GM18870 (cell line): Measurements from ENCODE around the gene FKBP10.
"Not testable (repeated sequence)": the region's sequence is repeated elsewhere in the genome, so short reads cannot be mapped to it uniquely, and the experiment has no call there.

Experiments used
- ATAC-seq: cut with Tn5 transposase; IDR thresholded peaks from one replicate; pipeline ENCODE4 v1.9.1; 2021; ENCODE audit warnings: moderate library complexity; ENCODE audit not compliant: unreplicated experiment

FKBP10 gene, protein sequence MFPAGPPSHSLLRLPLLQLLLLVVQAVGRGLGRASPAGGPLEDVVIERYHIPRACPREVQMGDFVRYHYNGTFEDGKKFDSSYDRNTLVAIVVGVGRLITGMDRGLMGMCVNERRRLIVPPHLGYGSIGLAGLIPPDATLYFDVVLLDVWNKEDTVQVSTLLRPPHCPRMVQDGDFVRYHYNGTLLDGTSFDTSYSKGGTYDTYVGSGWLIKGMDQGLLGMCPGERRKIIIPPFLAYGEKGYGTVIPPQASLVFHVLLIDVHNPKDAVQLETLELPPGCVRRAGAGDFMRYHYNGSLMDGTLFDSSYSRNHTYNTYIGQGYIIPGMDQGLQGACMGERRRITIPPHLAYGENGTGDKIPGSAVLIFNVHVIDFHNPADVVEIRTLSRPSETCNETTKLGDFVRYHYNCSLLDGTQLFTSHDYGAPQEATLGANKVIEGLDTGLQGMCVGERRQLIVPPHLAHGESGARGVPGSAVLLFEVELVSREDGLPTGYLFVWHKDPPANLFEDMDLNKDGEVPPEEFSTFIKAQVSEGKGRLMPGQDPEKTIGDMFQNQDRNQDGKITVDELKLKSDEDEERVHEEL

DNA sequence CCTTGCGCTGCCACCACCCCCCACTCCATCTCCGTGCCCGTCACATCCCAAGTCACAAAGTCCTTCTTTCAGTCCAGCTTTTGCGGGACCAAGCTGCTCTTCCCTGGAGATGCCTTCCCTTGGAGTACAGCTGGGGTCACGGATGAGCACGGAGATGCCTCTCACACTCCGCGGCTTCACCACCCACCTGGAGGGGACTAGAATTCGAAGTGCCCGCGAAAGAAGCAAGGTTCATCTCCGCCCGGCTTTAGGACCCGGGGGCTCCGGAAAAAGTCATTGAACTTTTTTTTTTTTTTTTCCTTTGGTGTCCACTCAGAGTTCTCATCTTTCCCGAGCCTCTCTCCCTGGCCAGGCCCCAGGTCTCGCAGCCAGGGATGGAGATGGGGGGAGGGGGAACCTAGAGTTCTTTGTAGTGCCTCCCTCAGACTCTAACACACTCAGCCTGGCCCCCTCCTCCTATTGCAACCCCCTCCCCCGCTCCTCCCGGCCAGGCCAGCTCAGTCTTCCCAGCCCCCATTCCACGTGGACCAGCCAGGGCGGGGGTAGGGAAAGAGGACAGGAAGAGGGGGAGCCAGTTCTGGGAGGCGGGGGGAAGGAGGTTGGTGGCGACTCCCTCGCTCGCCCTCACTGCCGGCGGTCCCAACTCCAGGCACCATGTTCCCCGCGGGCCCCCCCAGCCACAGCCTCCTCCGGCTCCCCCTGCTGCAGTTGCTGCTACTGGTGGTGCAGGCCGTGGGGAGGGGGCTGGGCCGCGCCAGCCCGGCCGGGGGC, at the start of gene FKBP10:
Gene FKBP10, plus strand, starts transcription at position 624 of the 771 bp plus-strand sequence. Its CDS starts 31 bp downstream, at position 655.
- no peak for ATAC-seq

GRCh38 chr17:41763327-41763726, 49.5 kb upstream of the FKBP10 start:
- ATAC-seq = no peak

- no peak for ATAC-seq
Observed at GRCh38 chr17:41766135-41766534, 46.7 kb upstream of the FKBP10 start.

DNA sequence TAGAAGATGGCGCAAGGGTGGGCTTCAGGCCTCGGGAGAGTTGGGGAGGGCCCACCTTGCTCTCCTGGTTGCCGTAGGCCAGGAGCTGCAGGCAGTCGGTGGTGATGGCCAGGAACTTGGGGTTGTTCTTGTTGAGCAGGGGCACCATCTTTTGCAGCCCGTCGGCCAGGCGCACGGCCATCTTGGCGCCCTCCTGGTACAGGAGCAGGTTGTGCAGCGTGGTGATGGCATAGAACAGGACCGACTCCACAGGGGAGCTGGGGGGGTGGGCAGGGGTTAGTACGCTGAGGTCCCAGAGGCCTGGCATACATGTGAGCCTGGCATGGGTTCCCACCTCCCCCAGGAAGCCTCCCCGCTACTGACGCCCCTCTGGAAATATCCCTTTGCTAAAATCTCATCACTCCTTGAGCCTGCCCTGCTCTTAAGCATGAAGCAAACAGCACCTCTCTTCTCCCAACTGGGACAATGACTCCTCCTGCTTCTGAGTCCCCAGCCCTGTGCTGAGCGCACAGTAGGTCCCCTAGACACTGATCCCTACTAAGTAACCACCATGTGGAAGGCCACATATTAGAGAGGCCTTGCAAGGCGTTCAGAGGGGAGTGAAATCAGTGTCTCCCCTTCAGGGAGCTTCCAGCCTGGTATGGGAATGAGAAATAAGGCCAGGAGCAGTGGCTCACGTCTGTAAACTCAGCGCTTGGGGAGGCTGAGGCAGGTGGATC, 45.3 kb upstream of the FKBP10 start:
- no peak for ATAC-seq

GRCh38 chr17:41768682-41769288, 44.0 kb upstream of the FKBP10 start:
- ATAC-seq = no peak

- no peak for ATAC-seq
Observed at GRCh38 chr17:41769346-41769862, 43.4 kb upstream of the FKBP10 start.

DNA sequence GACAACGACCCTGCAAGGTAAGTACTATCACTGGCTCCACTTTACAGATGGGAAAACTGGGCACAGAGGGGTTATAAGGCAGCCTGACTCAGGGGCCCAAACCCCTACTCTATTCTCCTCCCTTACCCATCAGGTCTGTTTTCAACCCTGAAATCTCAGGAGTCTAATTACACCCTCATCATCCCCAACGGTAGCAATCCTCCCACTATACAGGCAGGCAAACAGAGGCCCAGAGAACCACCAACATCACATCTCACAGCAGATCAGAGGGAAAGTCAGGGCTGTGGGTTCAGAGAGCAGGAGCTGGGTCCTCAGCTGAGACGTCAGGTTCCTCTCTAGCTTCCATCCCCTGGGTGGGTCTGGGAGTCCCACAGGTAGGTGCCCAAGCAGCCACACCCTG, 42.8 kb upstream of the FKBP10 start:
- ATAC-seq = no peak

GRCh38 chr17:41771389-41772206, 41.2 kb upstream of the FKBP10 start:
- no peak for ATAC-seq

DNA sequence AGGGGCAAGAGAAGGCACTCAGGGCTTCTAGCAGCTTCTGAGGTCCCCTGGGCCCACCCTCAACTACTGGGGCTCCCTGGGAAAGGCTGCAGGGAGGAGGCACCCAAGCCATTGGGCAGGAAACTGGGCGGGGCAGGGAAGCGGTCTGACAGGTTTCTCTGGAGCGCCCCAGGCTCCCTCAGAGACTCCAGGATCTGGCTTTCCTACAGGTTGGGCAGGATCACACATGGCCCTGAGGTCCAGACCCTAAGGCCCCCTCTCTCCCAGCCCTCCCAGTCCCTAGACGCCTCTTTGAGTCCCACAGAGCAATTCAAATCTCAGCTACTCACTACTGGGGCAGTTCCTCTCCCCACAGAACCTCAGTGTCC, 40.6 kb upstream of the FKBP10 start:
- no peak for ATAC-seq

GRCh38 chr17:41772586-41773189, 40.1 kb upstream of the FKBP10 start:
- no peak for ATAC-seq

DNA sequence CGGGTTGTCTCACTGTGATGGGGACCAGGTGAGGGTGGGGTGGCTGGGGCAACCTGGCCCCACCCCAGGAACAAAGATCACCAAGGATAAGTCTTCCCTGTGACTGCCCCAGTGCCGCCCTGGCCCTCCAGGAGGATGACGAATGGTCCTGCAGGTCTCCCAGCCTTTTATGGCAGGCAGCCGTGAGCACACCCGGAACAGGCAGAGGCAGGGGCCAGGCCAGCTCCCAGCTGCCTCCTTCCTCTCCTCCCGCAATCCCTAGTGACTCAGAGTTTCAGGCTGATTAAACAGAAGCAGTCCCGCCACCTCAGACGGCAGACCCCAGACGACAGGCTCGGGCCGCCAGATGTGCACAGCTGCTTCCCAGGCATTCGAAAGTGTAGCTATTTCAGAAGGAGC, 39.6 kb upstream of the FKBP10 start:
- ATAC-seq = no peak

- ATAC-seq = no peak
Observed at GRCh38 chr17:41773731-41774193, 39.0 kb upstream of the FKBP10 start.

GRCh38 chr17:41775394-41776226, 37.2 kb upstream of the FKBP10 start:
- no peak for ATAC-seq

GRCh38 chr17:41776262-41776900, 36.4 kb upstream of the FKBP10 start:
- ATAC-seq = not testable (repeated sequence)

GRCh38 chr17:41777157-41777573, 35.6 kb upstream of the FKBP10 start:
- no peak for ATAC-seq

GRCh38 chr17:41777574-41778188, 35.1 kb upstream of the FKBP10 start:
- ATAC-seq = no peak

GRCh38 chr17:41779954-41780353, 32.9 kb upstream of the FKBP10 start:
- no peak for ATAC-seq
